ENCODE data around the gene OMP.
"Not testable (repeated sequence)": the region's sequence is repeated elsewhere in the genome, so short reads cannot be mapped to it uniquely, and the experiment has no call there.

The OMP gene

GRCh38 chr11:77095551-77096490, 6.8 kb upstream of the OMP start:
- no peak overlapping the region for H3K4me3 ChIP-seq (ENCODE audit: low read depth, low read length)
- TF ChIP-seq CTCF (IDR thresholded peaks at IDR 0.05; ENCODE audit: insufficient read depth, low read length, missing control alignments) = no peak
- DNase-seq (ENCODE audit: low read depth, low spot score) = no peak
- POLR2A ChIA-PET = no interaction called here
- CTCF ChIA-PET = interaction anchor here (0.7 to 11.9 kb wide), 8 partner anchors 12 to 452 kb away, joined by 3 to 320 read pairs (median 8); partner anchors contain the start of gene OMP

GRCh38 chr11:77096591-77097019, 6.0 kb upstream of the OMP start:
- POLR2A ChIA-PET = interaction anchor here (0.8 kb wide), 1 partner anchor 30 kb away, joined by 3 read pairs; the partner anchor contains the start of gene CAPN5
- no peak overlapping the region for H3K4me3 ChIP-seq (ENCODE audit: low read depth, low read length)
- no peak for DNase-seq (ENCODE audit: low read depth, low spot score)
- CTCF ChIA-PET = interaction anchor here (0.8 to 11.9 kb wide), 4 partner anchors 11 to 452 kb away, joined by 3 to 320 read pairs (median 216); partner anchors contain the start of gene OMP
- TF ChIP-seq CTCF (IDR thresholded peaks at IDR 0.05; ENCODE audit: insufficient read depth, low read length, missing control alignments) = no peak

- POLR2A ChIA-PET = interaction anchor here (0.8 kb wide), 1 partner anchor 30 kb away, joined by 3 read pairs; the partner anchor contains the start of gene CAPN5
- not testable (repeated sequence) for H3K4me3 ChIP-seq (ENCODE audit: low read depth, low read length); DNase-seq (ENCODE audit: low read depth, low spot score)
- CTCF ChIA-PET = interaction anchor here (9.2 to 11.9 kb wide), 3 partner anchors 11 to 45 kb away, joined by 160 to 320 read pairs (median 273); partner anchors contain the start of gene OMP
Observed at GRCh38 chr11:77097180-77097579, 5.5 kb upstream of the OMP start.

GRCh38 chr11:77100166-77101042, 2.2 kb upstream of the OMP start:
- ChIA-PET CTCF (interaction anchor here (0.6 to 17.5 kb wide), 5 partner anchors 9 to 53 kb away, joined by 3 to 273 read pairs (median 5); no protein-coding TSS in a partner anchor), POLR2A (no interaction called here)
- H3K4me3 ChIP-seq (ENCODE audit: low read depth, low read length) = no peak overlapping the region
- no peak for TF ChIP-seq CTCF (IDR thresholded peaks at IDR 0.05; ENCODE audit: insufficient read depth, low read length, missing control alignments)
- no peak for DNase-seq (ENCODE audit: low read depth, low spot score)

DNA sequence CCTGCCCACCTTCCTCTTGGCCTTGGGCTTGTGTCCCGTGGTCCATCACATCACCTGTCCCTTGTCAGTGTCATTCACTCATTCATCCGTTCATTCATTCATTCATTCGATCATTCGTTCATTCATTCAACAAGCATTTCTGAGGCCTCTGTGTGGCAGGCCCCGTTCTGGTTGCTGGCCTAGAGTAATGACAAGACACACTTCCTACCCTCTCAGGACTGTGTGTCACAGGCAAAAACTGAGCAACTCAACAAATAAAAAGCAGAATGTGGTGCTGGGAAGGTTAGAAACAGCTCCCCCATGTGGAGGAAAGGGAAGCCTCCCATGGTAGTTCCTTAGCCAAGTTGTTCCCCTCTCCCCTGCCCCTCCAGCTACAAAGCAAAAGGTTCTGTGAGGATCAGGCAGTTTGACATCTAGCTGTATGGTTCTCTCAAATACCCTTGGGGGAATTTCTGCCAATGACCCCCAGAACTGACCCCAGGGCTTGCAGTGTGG, 1.6 kb upstream of the OMP start:
- DNase-seq (ENCODE audit: low read depth, low spot score) = no peak
- no peak overlapping the region for H3K4me3 ChIP-seq (ENCODE audit: low read depth, low read length)

More for the DNA sequence above, 1.6 kb upstream of the OMP start:
- ChIA-PET POLR2A (no interaction called here), CTCF (interaction anchor here (0.8 to 17.5 kb wide), 11 partner anchors 9 to 456 kb away, joined by 3 to 273 read pairs (median 4); no protein-coding TSS in a partner anchor)
- TF ChIP-seq CTCF (IDR thresholded peaks at IDR 0.05; ENCODE audit: insufficient read depth, low read length, missing control alignments) = peak; percentile 48
